Measurements from ENCODE around the gene PHLDA2. TPM values are rescaled to one million over a fixed set of nuclear protein-coding genes. Genes with fewer than 3 reads are reported as not detected.

Gene PHLDA2
- total and polyA plus RNA-seq, 2 donors: 0.14 to 2.8 TPM

DNA sequence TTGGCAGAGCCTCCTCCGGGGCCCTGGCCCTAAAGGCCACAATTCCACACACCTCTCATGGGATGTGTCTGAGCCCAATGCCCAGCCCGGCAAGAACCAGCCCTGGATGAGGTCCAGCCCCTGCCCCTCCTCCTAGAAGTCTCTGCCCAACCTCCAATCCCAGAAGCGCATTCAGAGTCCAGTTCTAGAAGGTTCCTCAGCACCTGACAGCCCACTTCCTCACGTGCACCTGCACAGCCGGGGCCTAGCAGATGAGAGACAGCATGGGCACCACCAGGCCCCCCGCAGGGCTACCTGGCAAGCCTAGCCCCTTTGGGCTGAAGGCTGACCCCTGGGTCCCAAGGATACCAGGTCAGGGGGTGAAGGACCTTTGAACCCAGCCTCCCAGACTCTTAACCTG, 32.2 kb downstream of the PHLDA2 start:
- H3K27me3 ChIP-seq (ENCODE audit: control insufficient read depth in 2 of 2, insufficient read depth in 1 of 2, low read length in 1 of 2): peaks cover 0 to 7% of the 10 kb centered on the region in 2 donors
- no peaks in the 10 kb centered on the region for H3K36me3 ChIP-seq (ENCODE audit: control insufficient read depth in 2 of 2, insufficient read depth in 2 of 2, low read length in 1 of 2)
- peaks cover 5 to 29% of the 10 kb centered on the region in 2 donors for H3K4me1 ChIP-seq (ENCODE audit: control insufficient read depth in 2 of 2, insufficient read depth in 2 of 2, low read length in 2 of 2)
- 93% methylated on average over 6 of the region's 6 CpGs for WGBS
- H3K4me3 ChIP-seq (ENCODE audit: low read length in 2 of 2): no peak overlapping the region
- H3K27ac ChIP-seq (ENCODE audit: low read depth in 1 of 2, low read length in 1 of 2): no peak overlapping the region
- H3K9me3 ChIP-seq (ENCODE audit: control insufficient read depth in 2 of 2, insufficient read depth in 1 of 2, low read length in 1 of 2): no peaks in the 10 kb centered on the region
- no peak for DNase-seq (ENCODE audit: low read depth in 6 of 9, low spot score in 9 of 9)

DNA sequence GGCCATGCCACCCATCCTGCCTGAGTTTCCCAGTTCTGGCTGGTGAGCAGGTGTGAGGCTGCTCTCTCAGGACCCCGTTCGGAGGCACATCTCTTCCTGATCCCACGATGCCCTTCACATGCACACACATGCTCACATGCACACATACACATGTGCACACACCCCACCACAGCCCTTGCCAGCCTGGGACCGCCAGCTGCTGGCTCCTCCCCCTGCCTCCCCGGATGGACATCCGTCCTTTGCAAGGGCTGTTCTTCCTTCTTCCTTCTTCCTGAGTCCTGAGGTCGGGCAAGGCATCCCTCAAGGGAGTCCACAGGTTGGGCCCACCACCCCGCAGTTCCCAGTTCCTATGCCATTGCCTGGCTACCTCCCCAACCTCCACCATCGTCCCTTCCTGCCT, 33.2 kb downstream of the PHLDA2 start:
- peaks cover 13 to 34% of the 10 kb centered on the region in 2 donors for H3K4me1 ChIP-seq (ENCODE audit: control insufficient read depth in 2 of 2, insufficient read depth in 2 of 2, low read length in 2 of 2)
- no peaks in the 10 kb centered on the region for H3K9me3 ChIP-seq (ENCODE audit: control insufficient read depth in 2 of 2, insufficient read depth in 1 of 2, low read length in 1 of 2)
- H3K36me3 ChIP-seq (ENCODE audit: control insufficient read depth in 2 of 2, insufficient read depth in 2 of 2, low read length in 1 of 2): no peaks in the 10 kb centered on the region
- no peak for DNase-seq (ENCODE audit: low read depth in 6 of 9, low spot score in 9 of 9)
- peaks cover 0 to 4% of the 10 kb centered on the region in 2 donors for H3K27me3 ChIP-seq (ENCODE audit: control insufficient read depth in 2 of 2, insufficient read depth in 1 of 2, low read length in 1 of 2)
- no peak overlapping the region for H3K27ac ChIP-seq (ENCODE audit: low read depth in 1 of 2, low read length in 1 of 2)
- 95% methylated on average over 9 of the region's 9 CpGs for WGBS
- H3K4me3 ChIP-seq (ENCODE audit: low read length in 2 of 2): no peak overlapping the region

DNA sequence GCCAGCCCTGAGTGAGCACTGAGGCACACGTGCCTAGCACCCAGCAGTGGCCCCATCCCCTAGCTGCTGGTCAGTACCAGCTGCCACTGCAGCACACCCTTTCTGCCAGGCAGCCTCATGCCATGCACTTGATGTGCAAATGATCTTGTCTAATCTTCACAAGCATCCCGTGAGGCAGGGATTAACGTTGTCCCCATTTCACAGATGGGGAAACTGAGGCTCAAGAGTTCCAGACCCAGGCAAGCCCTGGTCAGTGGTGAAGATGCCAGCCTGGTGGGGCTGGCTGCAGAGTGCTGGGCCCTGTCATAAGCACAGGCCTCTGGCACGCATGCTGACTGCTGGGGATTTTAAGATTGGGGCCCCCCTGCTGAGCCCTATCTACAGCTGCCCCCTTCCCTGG, 35.3 kb downstream of the PHLDA2 start:
- Histone ChIP-seq H3K4me3 (ENCODE audit: low read length in 2 of 2) (no peak overlapping the region), H3K27ac (ENCODE audit: low read depth in 1 of 2, low read length in 1 of 2) (no peak overlapping the region), H3K36me3 (ENCODE audit: control insufficient read depth in 2 of 2, insufficient read depth in 2 of 2, low read length in 1 of 2) (no peaks in the 10 kb centered on the region), H3K27me3 (ENCODE audit: control insufficient read depth in 2 of 2, insufficient read depth in 1 of 2, low read length in 1 of 2) (peaks cover 0 to 2% of the 10 kb centered on the region in 2 donors), H3K4me1 (ENCODE audit: control insufficient read depth in 2 of 2, insufficient read depth in 2 of 2, low read length in 2 of 2) (peaks cover 16 to 40% of the 10 kb centered on the region in 2 donors), H3K9me3 (ENCODE audit: control insufficient read depth in 2 of 2, insufficient read depth in 1 of 2, low read length in 1 of 2) (peaks cover 0 to 4% of the 10 kb centered on the region in 2 donors)
- 99% methylated on average over 4 of the region's 4 CpGs for WGBS
- no peak for DNase-seq (ENCODE audit: low read depth in 6 of 9, low spot score in 9 of 9)

DNA sequence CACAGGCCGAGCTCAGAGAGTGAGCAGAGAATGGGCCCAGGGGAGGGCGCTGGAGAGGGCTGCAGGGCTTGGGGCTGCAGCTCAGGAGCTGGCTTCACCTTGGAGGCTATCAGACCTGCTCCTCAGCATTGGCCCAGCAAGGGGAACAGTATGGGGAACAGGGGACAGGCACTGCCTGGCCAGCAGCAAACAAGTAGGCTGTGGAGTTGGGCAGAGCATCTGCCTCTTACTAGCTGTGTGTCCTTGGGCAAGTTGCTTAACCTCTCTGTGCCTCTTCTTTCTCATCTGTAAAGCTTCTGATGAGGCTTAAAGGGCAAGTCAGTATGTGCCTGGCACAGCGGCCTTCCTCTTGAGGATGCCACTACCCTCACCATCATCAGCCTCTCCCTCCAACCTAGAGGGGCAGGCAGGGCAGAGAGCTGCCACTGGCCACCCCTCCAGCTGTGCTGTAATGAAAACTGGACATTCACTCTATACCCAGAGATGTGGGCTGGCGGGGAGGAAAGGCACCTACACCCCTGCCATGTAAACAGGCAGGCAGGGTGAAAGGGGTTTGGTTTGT, 36.2 kb downstream of the PHLDA2 start:
- DNase-seq (ENCODE audit: low read depth in 6 of 9, low spot score in 9 of 9): no peak
- peak overlapping the region; percentile 44 to 56 for H3K4me3 ChIP-seq (ENCODE audit: low read length in 2 of 2)
- H3K27me3 ChIP-seq (ENCODE audit: control insufficient read depth in 2 of 2, insufficient read depth in 1 of 2, low read length in 1 of 2): no peaks in the 10 kb centered on the region
- H3K27ac ChIP-seq (ENCODE audit: low read depth in 1 of 2, low read length in 1 of 2): peak overlapping the region; percentile 75 to 86
- peaks cover 0 to 4% of the 10 kb centered on the region in 2 donors for H3K9me3 ChIP-seq (ENCODE audit: control insufficient read depth in 2 of 2, insufficient read depth in 1 of 2, low read length in 1 of 2)
- no peaks in the 10 kb centered on the region for H3K36me3 ChIP-seq (ENCODE audit: control insufficient read depth in 2 of 2, insufficient read depth in 2 of 2, low read length in 1 of 2)
- peaks cover 16 to 37% of the 10 kb centered on the region in 2 donors for H3K4me1 ChIP-seq (ENCODE audit: control insufficient read depth in 2 of 2, insufficient read depth in 2 of 2, low read length in 2 of 2)
- WGBS: 49% methylated on average over 4 of the region's 4 CpGs

DNA sequence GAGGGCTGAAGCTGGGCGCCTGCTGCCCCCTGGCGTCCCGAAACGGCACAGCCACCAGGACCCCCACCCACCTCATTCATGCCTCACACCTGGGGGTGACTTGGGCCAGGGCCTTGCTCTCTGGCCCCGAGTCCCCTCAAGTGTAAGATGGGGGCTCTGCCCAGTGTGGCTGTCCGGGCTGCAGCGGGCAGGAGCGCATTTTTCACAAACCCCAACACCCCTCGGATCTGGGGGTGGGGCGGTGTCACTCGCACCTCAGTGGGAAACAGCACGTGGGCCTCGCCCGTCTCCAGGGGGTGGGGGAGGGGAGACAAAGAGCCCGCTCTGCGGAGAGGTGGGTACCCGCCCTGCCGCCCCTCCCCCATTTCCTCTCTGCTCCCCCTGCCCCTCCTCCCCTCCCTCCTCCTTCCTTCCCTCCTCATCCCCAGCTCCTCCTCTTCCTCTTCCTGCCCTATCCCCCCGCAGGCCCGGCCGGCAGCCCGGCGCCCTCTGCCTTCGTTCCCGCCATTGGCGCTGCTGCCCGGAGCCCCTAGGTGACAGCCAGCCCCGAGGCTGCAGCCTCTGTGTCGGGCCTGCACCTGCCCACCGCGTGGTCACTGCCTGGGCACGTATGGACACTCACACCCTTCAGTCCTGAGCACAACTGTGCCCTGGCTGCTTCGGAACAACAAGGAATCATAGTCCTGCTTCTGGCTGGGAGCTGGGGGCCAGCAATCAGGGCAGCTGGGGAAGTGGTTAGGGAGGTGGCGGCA, 36.8 kb downstream of the PHLDA2 start:
- Histone ChIP-seq H3K4me3 (ENCODE audit: low read length in 2 of 2) (peak overlapping the region; percentile 44 to 56), H3K9me3 (ENCODE audit: control insufficient read depth in 2 of 2, insufficient read depth in 1 of 2, low read length in 1 of 2) (peaks cover 0 to 4% of the 10 kb centered on the region in 2 donors), H3K27me3 (ENCODE audit: control insufficient read depth in 2 of 2, insufficient read depth in 1 of 2, low read length in 1 of 2) (no peaks in the 10 kb centered on the region), H3K36me3 (ENCODE audit: control insufficient read depth in 2 of 2, insufficient read depth in 2 of 2, low read length in 1 of 2) (no peaks in the 10 kb centered on the region), H3K27ac (ENCODE audit: low read depth in 1 of 2, low read length in 1 of 2) (peak overlapping the region; percentile 86 to 88), H3K4me1 (ENCODE audit: control insufficient read depth in 2 of 2, insufficient read depth in 2 of 2, low read length in 2 of 2) (peaks cover 16 to 44% of the 10 kb centered on the region in 2 donors)
- peak; percentile 65 to 93 (median 83) for DNase-seq (ENCODE audit: low read depth in 6 of 9, low spot score in 9 of 9)
- 2% methylated on average over 33 of the region's 34 CpGs for WGBS

DNA sequence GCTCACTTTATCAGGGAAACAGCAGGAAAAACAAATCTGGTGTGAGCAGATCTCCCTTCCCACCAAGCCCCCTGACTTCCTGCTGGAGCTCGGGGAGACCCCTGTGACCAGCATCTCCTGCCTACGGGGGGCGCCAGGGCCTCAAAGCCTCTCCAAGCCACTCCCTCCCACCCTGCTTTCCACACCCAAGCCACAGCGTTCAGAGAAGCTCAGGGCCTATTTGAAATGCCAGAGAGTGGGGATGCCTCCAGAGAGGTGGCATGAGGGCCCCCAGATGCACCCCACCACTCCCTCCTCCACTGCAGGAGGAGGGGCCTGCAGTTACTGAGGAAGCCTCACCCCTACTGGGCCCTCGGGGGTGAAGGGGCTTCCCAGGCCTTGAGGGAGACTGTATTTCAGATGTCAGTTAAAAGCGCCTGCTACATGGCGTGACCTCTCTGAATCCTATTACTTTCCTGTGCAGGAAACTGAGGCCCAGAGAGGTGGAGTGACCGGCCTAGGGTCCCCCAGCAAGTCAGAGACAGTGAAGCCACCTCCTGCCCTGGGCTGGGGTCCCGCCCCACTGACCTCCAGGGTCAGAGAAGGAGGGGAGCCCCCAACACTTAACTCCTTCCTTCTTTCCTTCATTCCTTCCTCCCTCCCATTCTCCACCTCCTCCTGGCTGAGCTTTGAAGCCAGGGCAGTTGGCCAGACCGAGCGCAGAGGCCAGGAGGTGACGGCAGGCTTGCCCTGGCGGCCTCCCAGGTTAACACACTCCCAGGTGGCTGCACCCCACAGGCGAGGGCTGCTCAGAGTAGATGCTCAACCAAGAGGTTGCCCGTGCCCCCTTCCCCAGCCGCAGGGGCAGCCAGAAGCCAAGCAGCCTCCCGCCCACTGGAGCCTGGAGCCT, 37.6 kb downstream of the PHLDA2 start:
- DNase-seq (ENCODE audit: low read depth in 6 of 9, low spot score in 9 of 9): peak in 1 of 9 donors; percentile 67
- Histone ChIP-seq H3K27me3 (ENCODE audit: control insufficient read depth in 2 of 2, insufficient read depth in 1 of 2, low read length in 1 of 2) (peaks cover 0 to 5% of the 10 kb centered on the region in 2 donors), H3K36me3 (ENCODE audit: control insufficient read depth in 2 of 2, insufficient read depth in 2 of 2, low read length in 1 of 2) (no peaks in the 10 kb centered on the region), H3K4me1 (ENCODE audit: control insufficient read depth in 2 of 2, insufficient read depth in 2 of 2, low read length in 2 of 2) (peaks cover 16 to 52% of the 10 kb centered on the region in 2 donors), H3K27ac (ENCODE audit: low read depth in 1 of 2, low read length in 1 of 2) (peak overlapping the region; percentile 77 to 88), H3K4me3 (ENCODE audit: low read length in 2 of 2) (peak overlapping the region in 1 of 2 donors; percentile 11), H3K9me3 (ENCODE audit: control insufficient read depth in 2 of 2, insufficient read depth in 1 of 2, low read length in 1 of 2) (peaks cover 0 to 4% of the 10 kb centered on the region in 2 donors)
- 52% methylated on average over 17 of the region's 17 CpGs for WGBS

DNA sequence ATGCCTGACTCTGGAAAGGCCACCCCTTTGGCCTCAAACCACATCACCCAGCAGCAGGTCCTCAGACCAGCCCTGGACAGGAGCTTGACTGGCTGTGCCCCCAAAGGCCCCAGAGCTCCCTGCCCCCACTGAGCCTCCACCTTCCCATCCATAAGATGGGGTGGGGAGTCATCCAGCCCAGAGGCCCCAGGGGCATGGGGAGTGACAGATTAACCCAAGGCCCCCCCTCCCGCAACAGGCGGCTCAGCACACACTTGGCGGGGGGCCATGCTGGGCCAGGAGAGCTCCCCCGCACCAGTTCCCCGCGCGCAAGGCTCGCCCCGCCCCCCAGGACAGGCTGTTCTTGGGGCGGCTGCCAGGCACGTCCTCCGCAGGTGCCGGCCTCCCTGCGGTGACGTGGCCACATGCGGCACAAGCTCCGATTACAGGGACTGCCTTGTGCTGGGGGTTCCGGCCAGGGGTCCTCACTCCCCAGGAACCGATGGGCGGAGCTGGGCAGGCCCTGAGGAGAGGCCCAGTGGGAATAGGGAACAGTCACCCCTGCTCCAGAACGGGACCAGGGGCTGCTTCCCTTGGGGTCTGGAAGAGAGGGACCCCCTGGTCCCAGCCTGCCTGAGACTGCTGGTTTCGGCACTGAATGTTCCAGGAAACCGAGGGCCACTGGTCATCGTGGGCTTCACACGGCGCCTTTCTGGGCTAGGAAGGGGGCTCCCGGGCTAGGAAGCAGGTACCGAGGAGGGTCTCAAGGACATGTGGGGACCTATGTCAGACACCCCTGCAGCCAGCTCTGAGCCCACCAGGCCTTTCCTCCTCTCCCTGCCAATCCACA, 38.5 kb downstream of the PHLDA2 start:
- WGBS: 86% methylated on average over 28 of the region's 28 CpGs
- peak overlapping the region in 1 of 2 donors; percentile 77 for H3K27ac ChIP-seq (ENCODE audit: low read depth in 1 of 2, low read length in 1 of 2)
- H3K4me3 ChIP-seq (ENCODE audit: low read length in 2 of 2): no peak overlapping the region
- no peak for DNase-seq (ENCODE audit: low read depth in 6 of 9, low spot score in 9 of 9)
- peaks cover 3 to 9% of the 10 kb centered on the region in 2 donors for H3K27me3 ChIP-seq (ENCODE audit: control insufficient read depth in 2 of 2, insufficient read depth in 1 of 2, low read length in 1 of 2)
- H3K36me3 ChIP-seq (ENCODE audit: control insufficient read depth in 2 of 2, insufficient read depth in 2 of 2, low read length in 1 of 2): no peaks in the 10 kb centered on the region
- H3K4me1 ChIP-seq (ENCODE audit: control insufficient read depth in 2 of 2, insufficient read depth in 2 of 2, low read length in 2 of 2): peaks cover 16 to 56% of the 10 kb centered on the region in 2 donors
- peaks cover 0 to 4% of the 10 kb centered on the region in 2 donors for H3K9me3 ChIP-seq (ENCODE audit: control insufficient read depth in 2 of 2, insufficient read depth in 1 of 2, low read length in 1 of 2)

Data from thymus (tissue), 11 donors.